ENCODE results near the gene DOC2A. TPM values are rescaled to one million over a fixed set of nuclear protein-coding genes. Genes with fewer than 3 reads are reported as not detected.

DOC2A gene
- total and polyA plus RNA-seq, 12 donors: 0.27 to 2.7 (median 0.55) TPM; not detected in 6

DNA sequence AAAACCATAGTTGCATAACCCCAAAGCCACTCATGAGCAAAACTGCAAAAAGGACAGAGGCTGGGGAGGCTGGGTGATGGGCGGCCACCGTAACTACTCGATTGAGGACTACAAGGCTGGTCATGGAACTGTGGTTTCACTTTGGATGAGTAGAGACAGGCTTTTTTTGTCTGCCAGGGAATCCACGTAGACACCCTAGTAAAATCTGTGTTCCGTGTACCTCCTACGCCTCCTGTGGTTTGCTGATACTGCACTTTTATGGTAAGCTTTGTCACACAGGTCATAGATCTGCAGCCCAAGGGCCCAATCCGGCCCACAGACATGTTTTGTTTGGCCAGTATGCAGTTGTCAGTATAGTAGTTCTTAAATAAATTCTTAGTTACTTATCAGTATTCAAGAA lies 22.4 kb upstream of the DOC2A start:
- 76 to 77% methylated on average over 7 of the region's 7 CpGs for WGBS, 2 donors
- ATAC-seq (no peak), DNase-seq (no peak)
- no peaks in the 10 kb centered on the region for H3K9me3 ChIP-seq
- no peaks in the 10 kb centered on the region for H3K36me3 ChIP-seq
- H3K27me3 ChIP-seq: peaks cover 4 to 81% (median 74%) of the 10 kb centered on the region in 7 donors
- intact Hi-C loops (cut with DNase I): no loop called here
- H3K27ac ChIP-seq: no peak overlapping the region
- H3K4me1 ChIP-seq: peaks cover 0 to 10% (median 6%) of the 10 kb centered on the region in 9 donors
- no peak overlapping the region for H3K4me3 ChIP-seq
- TF ChIP-seq, protein P1, sequence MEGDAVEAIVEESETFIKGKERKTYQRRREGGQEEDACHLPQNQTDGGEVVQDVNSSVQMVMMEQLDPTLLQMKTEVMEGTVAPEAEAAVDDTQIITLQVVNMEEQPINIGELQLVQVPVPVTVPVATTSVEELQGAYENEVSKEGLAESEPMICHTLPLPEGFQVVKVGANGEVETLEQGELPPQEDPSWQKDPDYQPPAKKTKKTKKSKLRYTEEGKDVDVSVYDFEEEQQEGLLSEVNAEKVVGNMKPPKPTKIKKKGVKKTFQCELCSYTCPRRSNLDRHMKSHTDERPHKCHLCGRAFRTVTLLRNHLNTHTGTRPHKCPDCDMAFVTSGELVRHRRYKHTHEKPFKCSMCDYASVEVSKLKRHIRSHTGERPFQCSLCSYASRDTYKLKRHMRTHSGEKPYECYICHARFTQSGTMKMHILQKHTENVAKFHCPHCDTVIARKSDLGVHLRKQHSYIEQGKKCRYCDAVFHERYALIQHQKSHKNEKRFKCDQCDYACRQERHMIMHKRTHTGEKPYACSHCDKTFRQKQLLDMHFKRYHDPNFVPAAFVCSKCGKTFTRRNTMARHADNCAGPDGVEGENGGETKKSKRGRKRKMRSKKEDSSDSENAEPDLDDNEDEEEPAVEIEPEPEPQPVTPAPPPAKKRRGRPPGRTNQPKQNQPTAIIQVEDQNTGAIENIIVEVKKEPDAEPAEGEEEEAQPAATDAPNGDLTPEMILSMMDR (IDR thresholded peaks at IDR 0.05): no peak

DNA sequence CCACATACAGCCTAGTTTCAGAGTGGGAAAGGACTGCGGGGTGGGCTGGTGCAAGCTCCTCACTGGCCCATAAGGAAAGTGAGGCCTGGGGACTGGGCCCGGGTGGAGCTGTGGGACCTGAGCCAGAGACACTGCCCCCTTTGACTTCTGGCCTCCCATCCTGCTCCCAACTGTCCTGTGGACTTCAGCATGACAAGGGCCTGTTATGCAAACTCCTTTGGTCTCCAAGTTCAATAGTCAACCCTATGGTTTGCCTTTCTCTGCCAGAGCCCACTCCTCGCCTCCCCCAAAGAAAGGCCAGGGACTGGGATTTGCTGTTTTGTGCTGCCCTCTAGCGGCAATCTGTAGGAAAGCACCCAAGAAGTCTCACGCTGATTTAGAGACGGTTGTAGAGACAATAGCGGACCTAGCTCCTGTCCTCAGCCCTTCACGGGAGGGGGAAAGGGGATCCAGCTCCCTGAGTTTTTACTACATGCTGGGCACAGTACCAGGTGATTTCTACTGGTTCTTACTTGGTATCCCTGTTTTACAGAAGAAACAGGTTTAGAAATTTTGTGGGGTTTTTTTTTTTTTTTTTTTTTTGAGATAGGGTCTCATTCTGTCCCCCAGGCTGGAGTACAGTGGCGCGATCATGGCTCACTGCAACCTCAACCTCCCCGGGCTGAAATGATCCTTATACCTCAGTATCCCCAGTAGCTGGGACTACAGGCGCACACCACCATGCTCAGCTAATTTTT lies 21.4 kb upstream of the DOC2A start:
- H3K9me3 ChIP-seq: no peaks in the 10 kb centered on the region
- DNase-seq (no peak), ATAC-seq (peak in 1 of 8 donors; percentile 24)
- peaks cover 4 to 91% (median 78%) of the 10 kb centered on the region in 7 donors for H3K27me3 ChIP-seq
- WGBS, 2 donors: 22 to 24% methylated on average over 12 of the region's 12 CpGs
- intact Hi-C loops (cut with DNase I): no loop called here
- no peaks in the 10 kb centered on the region for H3K36me3 ChIP-seq
- H3K4me1 ChIP-seq: peaks cover 0 to 10% (median 6%) of the 10 kb centered on the region in 9 donors
- H3K4me3 ChIP-seq: no peak overlapping the region
- TF ChIP-seq, protein P1 (IDR thresholded peaks at IDR 0.05): peak in 8 of 9 donors; percentile 36 to 77 (median 60)
- H3K27ac ChIP-seq: no peak overlapping the region

DNA sequence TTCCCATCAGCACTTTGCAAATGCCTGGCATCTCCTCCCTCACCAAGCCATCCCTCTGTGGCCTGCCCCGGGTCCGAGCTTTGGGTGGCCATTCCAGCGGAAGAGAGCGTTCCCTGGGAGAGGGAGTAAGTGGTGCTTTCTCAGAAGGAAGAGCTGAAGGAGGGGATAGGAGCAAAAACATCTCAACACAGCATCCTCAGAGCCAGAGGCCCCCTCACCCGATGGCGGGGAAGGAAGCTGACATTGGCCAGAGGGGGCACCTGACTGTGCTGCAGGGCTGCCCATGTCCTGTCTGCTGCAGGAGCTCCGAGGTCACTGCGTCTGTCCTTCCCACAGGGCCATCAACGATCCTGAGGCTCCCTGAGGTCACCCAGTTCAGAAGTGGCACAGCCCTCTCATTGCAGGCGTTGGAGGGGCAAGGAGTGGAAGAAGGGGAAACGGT lies 20.7 kb upstream of the DOC2A start:
- Histone ChIP-seq H3K27me3 (peaks cover 4 to 97% (median 86%) of the 10 kb centered on the region in 7 donors), H3K9me3 (no peaks in the 10 kb centered on the region), H3K27ac (no peak overlapping the region), H3K4me1 (peaks cover 0 to 10% (median 6%) of the 10 kb centered on the region in 9 donors), H3K4me3 (no peak overlapping the region), H3K36me3 (no peaks in the 10 kb centered on the region)
- intact Hi-C loops (cut with DNase I): no loop called here
- no peak for DNase-seq
- ATAC-seq: peak in 1 of 8 donors; percentile 25
- TF ChIP-seq, protein P1 (IDR thresholded peaks at IDR 0.05): no peak
- 12 to 19% methylated on average over 11 of the region's 11 CpGs for WGBS, 2 donors

DNA sequence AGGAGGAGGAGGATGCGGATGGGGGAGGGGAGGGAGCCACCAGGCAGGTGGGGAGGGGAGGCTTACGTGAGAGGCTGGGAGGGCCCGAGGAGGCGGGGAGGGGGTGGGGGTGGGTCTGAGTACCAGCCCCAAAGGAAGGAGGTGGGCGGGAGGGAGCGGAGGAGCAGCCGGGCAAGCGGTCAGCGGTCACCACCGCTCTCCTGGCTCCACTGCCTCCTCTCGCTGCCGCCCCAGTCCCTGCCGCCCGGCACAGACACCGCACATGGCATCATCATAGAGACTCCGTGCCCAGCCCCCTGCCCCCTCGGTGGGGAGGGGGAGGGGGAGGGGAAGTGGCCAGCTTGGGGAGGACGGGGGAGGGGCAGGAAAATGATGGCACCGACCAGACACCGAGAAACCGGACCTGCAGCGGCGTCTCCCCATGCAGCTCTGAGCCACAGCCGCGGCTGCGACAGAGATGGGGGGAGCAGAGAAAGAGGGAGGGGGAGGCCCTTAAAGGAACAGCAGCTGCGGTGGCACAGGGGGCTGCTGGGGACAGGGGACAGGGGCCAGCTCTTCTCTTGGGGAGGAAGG lies 20.1 kb upstream of the DOC2A start, which contains the start of gene TLCD3B:
Gene TLCD3B, minus strand, starts transcription at position 431 of the 573 bp plus-strand sequence. CDS start 744 bp downstream, outside the sequence.
- H3K9me3 ChIP-seq: no peaks in the 10 kb centered on the region
- 1 to 2% methylated on average over 26 to 27 of the region's 27 CpGs for WGBS, 2 donors
- no peak for DNase-seq
- H3K27me3 ChIP-seq: peaks cover 4 to 96% (median 87%) of the 10 kb centered on the region in 7 donors
- intact Hi-C loops (cut with DNase I): no loop called here
- H3K4me3 ChIP-seq: no peak within 1 kb of the TSS
- peaks cover 0 to 10% (median 6%) of the 10 kb centered on the region in 9 donors for H3K4me1 ChIP-seq
- H3K27ac ChIP-seq: no peak within 1 kb of the TSS
- TF ChIP-seq, protein P1 (IDR thresholded peaks at IDR 0.05): no peak
- no peaks in the 10 kb centered on the region for H3K36me3 ChIP-seq
- ATAC-seq: peak in 1 of 8 donors; percentile 12

Data from heart right ventricle (tissue), 16 donors.